Activated CD8-positive, alpha-beta memory T cell treated with anti-CD3 and anti-CD28 coated beads for 48 hours (primary cell): ENCODE data around the gene EHBP1L1.

Source experiments
- DNase-seq, 3 experiments: peaks; one replicate each; pipeline ENCODE4 v3.0.0-alpha.2; 2020; ENCODE audit warnings: low read depth in 2 of 3, low spot score in 2 of 3

Gene EHBP1L1

DNA sequence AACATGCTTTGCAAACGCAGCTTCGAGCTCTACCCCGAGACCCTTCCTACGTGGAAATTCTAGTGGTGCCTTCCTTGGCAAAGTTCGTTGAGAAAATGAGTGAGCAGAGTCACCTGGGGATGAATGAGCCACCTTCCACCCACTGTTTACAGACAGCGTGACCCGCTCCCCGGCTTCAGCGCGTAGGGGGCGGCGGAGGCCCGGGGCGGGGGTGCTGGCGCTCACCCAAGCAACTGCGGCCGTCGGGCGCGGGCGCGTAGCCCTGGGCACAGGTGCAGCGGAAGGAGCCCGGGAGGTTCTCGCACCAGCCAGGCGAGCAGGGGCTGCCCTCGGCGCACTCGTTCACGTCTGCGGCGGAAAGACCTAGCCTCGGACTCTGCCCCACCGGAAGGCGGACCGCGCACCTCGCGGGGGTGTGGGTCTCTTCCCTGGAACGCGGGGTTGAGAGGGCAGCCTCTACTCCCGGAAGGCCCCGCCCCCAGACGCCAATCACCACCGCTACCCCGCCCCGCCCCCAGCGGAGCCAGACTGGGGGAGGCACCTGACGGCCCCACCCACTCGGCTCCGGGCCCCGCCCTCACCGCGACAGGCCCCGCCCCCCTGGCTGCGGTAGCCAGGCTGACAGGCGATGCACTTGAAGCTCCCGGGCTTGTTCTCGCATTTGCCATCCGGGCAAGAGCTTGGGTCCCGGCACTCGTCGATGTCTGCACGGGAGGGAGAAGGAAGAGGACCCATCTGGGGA is 29.5 kb upstream of the EHBP1L1 start:
- peak; percentile 95 to 99 (median 98) for DNase-seq

DNA sequence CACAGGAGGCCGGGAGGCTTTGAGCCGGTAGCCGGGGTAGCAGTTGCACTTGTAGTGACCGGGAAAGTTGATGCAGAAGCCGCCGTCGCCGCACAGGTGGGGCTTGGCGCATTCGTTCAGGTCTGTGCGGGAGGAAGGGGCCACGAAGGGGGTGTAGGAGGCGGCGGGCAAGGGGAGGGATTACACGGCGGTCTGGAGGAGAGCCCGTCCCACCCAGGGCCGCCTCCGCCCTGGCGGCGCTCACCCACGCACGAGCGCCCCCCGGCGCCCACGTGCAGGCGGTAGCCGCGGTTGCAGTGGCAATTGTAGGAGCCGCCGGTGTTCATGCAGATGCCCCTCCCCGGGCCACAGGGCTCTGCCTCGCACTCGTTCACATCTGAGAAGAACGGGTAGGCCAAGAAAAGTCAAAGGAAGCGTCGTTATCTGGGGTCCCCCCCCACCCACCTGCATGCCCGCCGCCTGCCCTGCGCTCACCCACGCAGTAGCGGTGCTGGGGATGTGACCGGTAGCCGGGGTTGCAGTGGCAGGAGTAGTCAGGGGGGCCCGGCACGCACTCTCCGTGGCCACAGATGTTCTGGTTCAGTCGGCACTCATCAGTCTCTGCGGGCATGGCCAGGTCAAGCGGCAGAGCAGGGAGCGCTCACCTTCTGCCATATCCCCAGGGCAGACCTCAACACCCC is 28.3 kb upstream of the EHBP1L1 start:
- no peak for DNase-seq

DNA sequence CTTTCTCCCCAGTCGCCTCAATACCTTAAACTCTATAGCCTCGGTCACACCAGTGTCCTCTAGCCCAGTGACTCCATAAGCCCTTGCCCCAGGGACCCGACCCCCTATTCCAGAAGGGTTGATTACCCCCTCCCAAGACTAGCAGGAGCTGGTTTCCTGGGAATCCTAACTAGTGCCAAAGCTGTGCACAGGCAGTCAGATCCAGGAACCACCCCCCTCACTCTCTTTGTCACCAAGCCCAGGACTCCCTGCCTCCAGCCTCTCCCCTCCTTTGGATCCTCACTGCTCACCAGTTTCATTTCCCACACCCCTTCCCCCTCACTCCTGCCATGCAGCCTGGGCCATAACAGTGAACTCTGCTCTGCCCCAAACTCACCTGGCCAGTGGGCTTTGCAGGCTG is 27.5 kb upstream of the EHBP1L1 start:
- DNase-seq: no peak

DNA sequence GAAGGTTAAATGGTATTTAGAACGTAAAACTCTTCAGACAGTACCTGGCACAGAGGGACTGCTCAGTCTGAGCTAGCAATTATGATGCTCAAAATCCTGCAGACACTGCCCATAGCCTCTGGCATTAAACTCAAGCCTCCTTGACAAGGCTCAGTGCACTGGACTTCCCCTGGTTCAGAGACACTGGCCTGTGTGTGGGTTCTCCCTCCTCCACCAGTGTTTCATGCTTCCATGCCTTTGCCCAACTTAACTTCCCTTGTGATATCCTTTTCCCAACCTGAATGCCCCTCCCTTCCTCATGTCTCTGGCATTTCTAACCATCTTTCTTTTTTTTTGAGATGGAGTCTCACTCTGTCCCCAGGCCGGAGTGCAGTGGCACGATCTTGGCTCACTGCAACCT is 26.8 kb upstream of the EHBP1L1 start:
- no peak for DNase-seq

DNA sequence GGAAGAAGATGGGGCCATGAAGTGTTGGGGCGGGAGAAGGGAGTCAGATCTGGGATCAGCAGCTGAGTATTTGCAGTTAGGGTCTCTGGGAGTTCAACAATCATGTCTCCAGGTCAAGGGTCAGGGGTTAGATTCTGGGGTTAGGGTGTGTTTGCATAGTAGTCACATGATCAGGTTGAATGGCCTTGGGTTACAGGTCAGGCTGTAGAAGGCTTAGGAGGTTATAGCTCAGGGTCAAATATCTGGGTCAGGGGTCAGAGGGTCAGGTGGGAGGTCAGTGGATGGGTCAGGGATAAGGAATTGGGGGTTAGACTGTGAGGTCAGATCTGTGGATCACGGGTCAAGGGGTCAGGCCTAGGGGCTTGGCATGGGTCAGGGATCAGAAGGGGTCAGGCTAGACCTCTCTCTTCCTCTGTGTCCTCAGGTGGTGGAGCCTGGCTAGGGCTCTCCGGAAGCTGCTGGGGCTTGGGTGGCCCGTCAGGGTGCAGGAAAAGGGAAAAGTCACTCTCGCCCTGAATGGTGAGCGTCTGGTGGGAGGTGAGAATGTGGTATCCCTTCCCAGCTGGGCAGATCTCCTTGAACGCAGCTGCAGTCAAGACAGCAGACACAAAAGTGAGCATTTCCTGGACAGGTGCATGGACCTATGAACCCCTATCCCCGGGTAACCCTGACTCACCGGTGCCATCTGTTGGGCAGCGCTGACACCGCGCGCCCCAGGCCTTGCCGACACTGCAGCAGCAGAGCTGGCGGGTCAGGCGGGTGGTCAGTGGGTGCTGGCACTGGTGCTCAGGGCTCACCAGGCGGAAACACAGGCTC is 24.1 kb upstream of the EHBP1L1 start:
- DNase-seq: no peak

DNA sequence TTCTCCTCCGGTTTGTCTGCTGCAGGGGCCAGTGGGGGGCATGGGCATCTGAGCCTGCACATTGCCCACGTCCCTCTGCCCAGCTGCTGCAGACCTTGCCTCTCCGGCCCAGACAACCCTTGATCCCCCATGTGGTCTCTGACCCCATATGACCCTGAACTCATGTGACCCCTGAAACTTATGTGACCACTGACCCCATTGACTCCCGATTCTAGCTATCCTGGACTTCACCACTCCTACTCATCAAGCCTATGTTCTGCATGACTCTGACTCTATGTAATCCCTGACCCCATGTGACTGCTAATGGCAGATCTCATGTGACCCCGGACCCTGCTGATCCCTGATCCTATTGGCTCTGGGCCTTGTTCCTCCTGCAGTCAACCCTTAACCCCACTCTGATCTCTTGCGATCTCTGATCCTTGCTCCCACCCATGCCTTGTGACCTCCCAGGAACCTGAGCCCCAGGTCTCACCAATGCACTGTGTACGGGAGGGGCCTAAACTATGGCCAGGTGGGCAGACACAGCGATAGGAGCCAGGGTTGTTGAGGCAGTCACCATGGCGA is 23.4 kb upstream of the EHBP1L1 start:
- no peak for DNase-seq

DNA sequence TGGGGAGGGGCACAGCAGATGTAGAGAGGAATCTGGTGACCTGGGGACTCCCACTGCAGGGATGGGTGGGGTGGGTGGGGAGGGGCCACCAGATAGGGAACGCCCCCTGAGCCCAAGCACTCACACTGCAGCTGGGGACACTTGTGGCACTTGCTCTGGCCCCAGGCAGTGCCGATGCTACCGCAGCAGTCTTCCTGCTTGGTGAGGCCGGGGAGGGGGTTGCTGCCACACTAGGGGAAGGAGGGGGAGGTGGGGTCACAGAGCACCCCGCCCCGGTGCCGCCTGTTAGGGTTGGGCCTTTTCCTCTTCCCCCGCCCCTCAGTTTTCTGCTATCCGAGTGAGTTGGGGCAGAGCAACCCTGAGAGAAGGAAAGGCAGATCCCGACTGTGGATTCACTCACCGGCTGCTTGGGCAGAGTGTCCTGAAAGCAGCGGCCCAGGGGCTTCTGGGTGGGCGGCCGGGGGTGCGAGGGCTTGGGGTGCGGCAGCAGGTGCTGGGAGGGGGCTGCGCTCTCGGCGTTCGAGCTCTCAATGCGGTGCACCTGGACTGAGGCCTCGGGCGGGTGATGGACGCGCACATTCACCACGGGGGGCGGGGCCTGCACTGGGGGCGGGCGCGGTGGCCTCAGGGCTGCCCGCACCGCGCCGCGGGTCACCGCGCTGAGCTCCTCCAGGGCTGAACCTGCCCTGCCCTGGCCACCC is 22.4 kb upstream of the EHBP1L1 start:
- DNase-seq: no peak

DNA sequence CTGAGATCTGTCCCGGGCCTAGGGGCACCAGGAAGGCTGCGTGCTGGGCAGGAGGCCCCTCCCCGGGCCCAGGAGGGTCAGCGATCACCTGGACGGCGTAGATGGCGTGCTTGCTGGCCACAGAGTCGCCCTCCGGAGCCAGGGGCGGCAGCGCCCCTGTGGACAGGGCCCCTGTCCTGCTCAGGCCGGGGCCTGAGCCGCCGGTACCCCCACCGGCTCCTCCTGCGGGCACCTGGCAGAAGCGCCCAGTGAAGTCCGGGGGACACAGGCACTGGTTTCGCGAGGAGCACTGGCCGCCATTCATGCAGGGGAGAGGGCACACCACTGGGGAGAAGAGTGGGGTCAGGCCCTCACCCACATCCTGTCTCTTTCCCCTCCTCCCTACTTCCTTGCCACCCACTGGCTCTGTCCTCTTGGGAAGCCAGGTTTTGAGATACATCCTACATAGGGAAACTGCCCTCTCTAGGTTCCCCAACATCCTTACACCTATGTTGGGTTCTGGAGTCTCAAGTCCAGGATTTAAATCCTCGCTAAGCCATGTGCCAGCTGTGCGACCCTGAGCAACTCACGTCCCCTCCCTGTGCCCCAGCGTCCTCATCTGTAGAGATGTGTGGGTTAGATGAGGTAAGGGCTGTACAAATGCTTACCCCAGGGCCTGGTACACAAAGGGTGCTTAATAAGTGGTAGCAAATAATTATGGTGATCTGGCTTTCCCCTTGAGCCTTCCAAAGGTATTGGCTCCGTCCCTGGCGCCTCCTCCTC is 21.6 kb upstream of the EHBP1L1 start:
- no peak for DNase-seq

DNA sequence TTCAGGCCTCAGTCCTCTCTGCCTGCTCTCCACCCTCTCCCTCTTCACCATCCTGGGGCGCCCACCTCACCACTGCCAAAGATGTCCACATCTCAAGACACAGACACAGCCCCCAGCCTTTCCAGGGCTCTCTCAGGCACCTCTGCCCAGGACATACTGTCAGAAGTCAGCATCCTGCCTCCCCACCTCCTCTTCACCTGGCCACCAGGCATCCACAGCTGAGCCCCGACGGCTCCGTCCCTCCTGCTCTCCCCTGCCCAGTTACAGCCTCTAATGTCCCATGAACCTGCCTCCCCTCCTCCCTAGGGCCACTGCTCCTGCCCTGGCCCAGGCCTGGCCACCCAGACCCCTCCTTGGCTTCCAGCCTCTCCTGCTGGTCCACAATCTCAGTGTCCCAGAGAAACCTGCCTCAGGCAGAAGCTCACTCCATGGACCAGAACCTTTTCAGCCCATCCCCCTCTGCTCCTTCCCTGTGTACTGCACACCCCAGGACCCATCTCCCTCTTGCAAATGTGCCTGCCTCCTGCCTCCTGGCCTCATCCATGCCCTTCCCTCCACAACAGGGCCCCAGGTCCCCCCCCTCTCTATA is 20.9 kb upstream of the EHBP1L1 start:
- DNase-seq: no peak

DNA sequence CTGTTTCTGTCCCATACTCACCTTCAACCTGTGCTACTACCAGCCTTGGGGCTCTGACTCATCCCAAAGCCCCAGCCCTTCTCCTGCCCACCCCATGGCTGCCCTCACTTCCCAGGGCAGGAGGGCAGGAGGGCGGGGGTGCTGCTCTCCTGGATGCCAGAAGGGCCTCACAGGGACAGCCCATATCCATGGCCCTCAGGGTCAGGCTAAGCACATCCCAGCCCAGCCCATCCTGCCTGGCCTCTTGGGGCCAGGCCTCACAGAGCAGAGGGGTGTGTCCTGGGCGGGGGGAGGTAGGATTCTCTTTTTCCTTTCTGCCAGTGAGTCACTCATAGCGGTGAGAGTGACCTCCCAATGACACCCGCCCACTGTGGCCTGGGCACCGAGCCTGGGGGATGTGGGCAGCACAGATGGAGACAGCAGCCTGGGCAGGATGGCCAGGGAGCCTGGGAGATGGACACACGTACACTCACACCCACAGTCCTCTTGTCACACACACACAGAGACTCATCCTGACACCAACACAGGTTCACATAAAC is 20.1 kb upstream of the EHBP1L1 start:
- DNase-seq: no peak

DNA sequence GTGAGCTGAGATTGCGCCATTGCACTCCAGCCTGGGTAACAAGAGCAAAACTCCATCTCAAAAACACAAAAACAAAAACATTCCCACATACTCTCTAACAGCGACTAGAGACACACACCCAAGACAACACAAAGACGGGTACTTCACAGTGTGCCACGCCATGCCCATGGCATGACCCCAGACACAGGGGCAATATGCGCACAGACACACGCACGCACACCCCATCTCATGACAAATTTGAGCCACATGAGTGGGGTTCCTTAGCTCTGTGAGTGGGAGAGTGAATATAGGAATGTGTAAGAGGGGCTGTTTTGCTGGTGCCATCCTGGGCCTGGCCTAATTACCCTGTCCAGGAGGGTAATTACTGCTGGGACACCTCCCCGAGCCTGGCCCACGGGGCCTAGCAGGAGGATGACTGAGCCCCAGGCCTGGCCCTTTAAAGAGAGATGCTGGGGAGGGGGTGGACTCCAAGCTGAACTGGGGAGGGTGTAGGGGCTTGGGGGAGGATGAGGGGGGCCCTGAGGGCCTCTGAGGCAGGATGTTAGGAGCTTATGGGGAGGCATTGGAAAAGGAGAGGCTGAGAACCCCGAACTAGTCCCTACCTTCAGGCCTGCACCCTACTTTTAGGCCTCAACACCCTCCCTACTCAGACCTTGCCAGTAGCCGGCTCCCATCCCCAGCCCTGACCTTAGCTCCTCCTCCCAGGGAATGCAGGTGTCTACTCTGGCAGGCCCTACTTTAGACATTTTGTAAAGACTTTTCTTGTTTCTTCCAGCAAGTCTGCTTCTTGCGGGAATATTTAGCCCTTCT is 19.2 kb upstream of the EHBP1L1 start:
- DNase-seq: no peak

DNA sequence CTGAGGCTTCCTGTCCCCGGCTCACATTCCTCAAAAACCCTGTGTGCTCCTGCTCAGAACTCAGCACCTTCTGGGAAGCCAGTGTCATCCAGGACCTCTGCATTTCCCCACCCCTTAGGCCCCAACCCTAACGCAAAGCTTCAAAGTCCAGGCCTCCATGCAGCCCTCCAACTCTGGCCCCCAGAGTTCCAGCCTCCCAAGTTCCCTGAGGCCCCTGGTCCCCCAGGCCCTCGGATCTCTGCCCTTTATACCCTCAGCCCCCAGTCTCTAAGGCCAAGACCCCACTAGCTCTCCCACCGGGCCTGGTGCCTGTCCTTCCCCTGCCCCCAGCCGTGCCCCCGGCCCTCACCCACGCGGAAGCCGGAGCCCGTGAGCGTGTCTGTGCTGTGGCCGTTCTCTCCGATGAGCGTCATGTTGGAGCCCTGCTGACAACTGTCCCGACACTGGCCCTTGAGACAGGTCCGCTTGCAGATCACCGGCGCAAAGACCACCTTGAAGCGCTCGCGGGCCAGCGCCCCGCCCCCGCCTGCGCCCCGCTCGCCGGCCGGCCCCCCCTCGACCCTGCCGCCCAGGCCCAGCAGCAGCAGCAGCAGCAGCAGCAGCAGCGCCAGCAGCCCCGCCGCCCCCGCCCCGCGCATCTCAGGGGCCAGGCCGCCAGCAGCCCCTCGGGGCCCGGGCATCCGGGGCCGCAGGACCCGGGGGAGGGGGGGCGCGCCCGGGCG is 18.4 kb upstream of the EHBP1L1 start:
- DNase-seq: no peak

DNA sequence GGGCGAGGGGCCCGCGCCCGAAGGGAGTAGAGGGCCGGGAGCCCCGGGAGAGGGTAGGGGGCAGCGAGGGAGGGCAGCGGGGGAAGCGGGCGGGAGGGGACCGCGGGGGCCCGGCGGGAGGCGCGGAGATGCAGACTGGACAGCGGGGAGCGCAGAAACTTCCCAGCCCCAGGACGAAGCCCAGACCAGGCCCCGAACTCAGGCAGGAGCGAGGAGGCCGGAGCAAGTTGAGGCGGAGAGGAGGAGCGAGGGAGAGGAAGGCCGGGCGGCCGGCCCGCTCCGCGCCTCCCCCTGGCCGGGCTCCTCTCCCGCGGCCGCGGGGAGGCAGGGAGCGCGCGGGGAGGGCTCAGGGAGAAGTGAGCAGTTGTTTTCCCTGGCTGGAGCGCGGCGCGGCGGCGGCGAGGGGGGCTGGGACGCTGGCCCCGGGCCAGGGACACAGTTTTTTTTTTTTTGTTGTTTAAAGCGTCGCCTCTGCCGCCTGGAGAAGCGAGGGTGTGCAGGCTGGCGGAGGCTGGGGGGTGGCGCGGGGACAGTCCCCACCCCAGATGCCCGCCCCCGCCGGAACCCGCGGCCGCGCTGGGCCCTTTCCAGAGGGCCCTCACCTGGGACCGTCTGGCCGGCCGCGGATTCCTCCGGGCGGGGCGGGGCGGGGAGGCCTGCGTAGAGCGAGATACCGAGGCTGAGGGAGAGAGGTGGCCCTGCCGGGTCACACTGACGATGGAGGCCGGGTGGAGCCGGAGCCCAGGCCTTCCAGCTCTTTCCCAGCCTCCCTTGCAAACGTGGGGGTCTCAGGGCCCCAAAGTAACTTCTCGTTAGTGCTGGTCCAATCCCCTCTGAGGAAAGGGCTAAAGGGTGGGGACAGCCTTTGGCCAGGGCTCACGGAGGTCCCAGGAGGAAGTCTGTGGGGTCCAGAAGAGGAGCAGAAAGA is 17.6 kb upstream of the EHBP1L1 start, which contains the start of gene LTBP3:
Gene LTBP3, minus strand, starts transcription at position 358 of the 928 bp plus-strand sequence. CDS start 400 bp downstream, outside the sequence.
- no peak for DNase-seq

DNA sequence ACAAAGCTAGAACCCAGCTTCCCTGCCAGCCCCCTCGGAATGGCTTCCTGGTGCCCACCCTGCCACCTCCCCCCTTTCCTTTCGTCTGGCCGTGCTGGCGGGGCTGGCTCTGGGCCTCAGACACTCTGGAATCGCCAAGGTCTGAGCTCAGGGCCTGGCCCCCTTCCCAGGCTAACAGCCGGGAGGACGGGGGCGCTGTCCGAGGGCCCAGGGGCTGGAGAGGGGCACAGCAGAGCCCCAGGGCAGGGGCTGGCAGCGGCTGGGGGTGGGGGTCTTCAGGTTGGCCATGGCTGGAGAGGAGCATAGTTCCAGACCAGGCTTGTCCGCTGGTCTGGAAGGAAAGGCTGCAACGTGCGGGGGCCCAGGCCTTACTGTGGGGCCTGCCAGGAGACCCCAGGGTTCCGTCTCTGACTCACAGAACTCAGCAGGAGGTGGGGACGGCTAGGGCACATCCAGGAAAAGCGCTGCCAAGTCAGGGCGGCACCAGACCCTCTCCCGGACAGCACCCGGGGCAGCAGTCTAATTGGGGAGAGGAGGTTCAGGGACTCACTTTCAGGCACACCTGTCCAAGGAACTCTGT is 16.8 kb upstream of the EHBP1L1 start:
- DNase-seq: no peak

DNA sequence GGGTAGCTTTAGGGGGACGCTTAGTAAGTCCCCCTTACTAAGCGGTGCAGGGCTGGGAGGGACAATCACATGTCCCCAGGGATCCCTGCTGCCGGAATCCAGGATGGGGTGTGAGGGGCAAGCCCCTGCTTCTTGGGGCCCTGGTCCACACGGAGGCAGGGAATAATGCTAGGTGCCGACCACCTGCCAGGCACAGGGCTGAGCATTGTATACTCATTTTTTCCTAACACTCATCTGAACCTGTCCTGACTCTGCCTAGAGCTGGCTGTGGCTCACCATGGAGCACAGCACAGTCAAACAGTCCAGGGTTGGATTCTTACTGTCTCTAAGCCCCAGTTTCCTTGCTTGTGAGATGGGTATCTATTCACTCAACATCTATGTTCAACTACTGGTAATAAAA is 16.3 kb upstream of the EHBP1L1 start:
- no peak for DNase-seq

DNA sequence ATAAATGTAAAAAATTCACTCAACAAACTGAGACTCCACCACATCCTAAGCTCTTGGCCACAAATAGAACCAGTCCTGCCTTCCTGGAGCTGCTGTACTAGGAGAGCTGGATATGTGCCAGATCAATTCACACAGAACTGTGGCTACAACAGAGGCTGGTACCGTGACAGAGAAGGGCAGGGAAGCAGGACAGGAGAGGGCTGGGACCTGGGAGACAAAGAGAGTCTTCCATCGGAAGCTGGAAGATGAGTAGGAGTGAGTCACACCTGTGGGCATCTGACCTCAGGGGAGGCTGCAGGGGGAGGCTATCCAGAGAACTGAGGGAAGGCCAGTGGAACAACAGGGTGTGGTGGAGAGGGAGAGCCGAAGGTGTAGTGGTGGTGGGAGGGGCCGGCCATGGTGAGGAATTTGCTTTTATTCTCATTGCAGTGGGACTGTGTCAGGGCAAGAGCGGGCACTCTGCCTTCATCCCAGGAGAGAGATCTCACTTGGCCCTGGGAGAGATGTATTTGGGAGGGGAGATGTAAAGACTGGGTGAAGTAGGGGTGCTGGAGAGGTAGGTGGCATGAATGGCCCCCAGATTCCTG is 15.8 kb upstream of the EHBP1L1 start:
- no peak for DNase-seq
